Suprapubic skin (tissue), 4 donors: ENCODE measurements around the gene CCDC40.

Experiments
- CTCF ChIP-seq, 2 donors: fragments of 200-600 bp in 1 of 2; fragments of 450-650 bp in 1 of 2; sonication (generic) in 1 of 2; IDR thresholded peaks; one replicate each; pipeline ENCODE4 v1.5.1; 2016 to 2019; ENCODE audit warnings: antibody characterized with exemption in 2 of 2, mild to moderate bottlenecking in 1 of 2, moderate library complexity in 1 of 2
- EP300 ChIP-seq: sonication (generic); formaldehyde crosslinking; IDR thresholded peaks from one replicate; pipeline ENCODE4 v1.6.1; 2017; ENCODE audit warnings: antibody characterized with exemption
- POLR2A ChIP-seq, 2 donors: fragments of 450-650 bp; IDR thresholded peaks; one replicate each; pipeline ENCODE4 v1.6.1; 2017; ENCODE audit warnings: antibody characterized with exemption in 2 of 2, mild to moderate bottlenecking in 2 of 2, moderate library complexity in 2 of 2
- POLR2AphosphoS5 ChIP-seq, 3 donors: sonication (generic); formaldehyde crosslinking; IDR thresholded peaks; one replicate each; pipeline ENCODE4 v1.6.1; 2017; ENCODE audit warnings: antibody characterized with exemption in 3 of 3

GRCh38 chr17:80007939-80008338 is 28.5 kb upstream of the CCDC40 start:
- TF ChIP-seq CTCF (IDR thresholded peaks at IDR 0.05) (no peak), POLR2AphosphoS5 (IDR thresholded peaks at IDR 0.05) (no peak), EP300 (no peak), POLR2A (IDR thresholded peaks at IDR 0.05) (no peak)
